ENCODE results near the gene DGCR6. TPM values are rescaled to one million over a fixed set of nuclear protein-coding genes. Genes with fewer than 3 reads are reported as not detected.
"Not testable (repeated sequence)": the region's sequence is repeated elsewhere in the genome, so short reads cannot be mapped to it uniquely, and the experiment has no call there.

DGCR6 gene
- total RNA-seq, 2 experiments from 2014 or later, result 4.5 to 4.6 TPM

- intact Hi-C loops (cut with micrococcal nuclease; ENCODE audit: unreplicated experiment), result no loop called here
- CTCF ChIA-PET (ENCODE audit: unreplicated experiment), result no interaction called here
- POLR2A ChIA-PET, result no interaction called here
- Histone ChIP-seq H3K4me1 (ENCODE audit: insufficient read depth, low read length, poor library complexity, severe bottlenecking) (no peaks in the 10 kb centered on the region), H3K27ac (ENCODE audit: low read depth, low read length, poor library complexity, severe bottlenecking) (no peak overlapping the region), H2AFZ (ENCODE audit: low read length) (no peak overlapping the region), H3K79me2 (ENCODE audit: insufficient read depth, low read depth, low read length) (no peaks in the 10 kb centered on the region), H3K9me2 (ENCODE audit: insufficient read depth, low read length) (no peaks in the 10 kb centered on the region), H3K4me2 (ENCODE audit: low read length) (no peak overlapping the region), H3K4me3 (ENCODE audit: low read depth, low read length, poor library complexity, severe bottlenecking) (no peak overlapping the region), H3K9me3 (ENCODE audit: low read length) (no peaks in the 10 kb centered on the region), H3K36me3 (ENCODE audit: insufficient read depth, low read length) (no peaks in the 10 kb centered on the region), H4K20me1 (ENCODE audit: insufficient read depth, low read length) (no peaks in the 10 kb centered on the region)
- BruUV-seq (replicated peaks), result no TSS peak
- DNase-seq (ENCODE audit: low spot score), result no peak
- TF ChIP-seq CTCF (conservative IDR thresholded peaks at IDR 0.05; ENCODE audit: low read length), result no peak
- no peak for TF ChIP-seq EZH2phosphoT487 (IDR thresholded peaks at IDR 0.05; ENCODE audit: borderline replicate concordance, low read depth, low read length)
These were observed 26.0 kb downstream of the DGCR6 start for GRCh38 chr22:18931905-18932652.

GRCh38 chr22:18933914-18934313, 27.8 kb downstream of the DGCR6 start:
- Histone ChIP-seq H2AFZ (ENCODE audit: low read length) (no peak overlapping the region), H3K79me2 (ENCODE audit: insufficient read depth, low read depth, low read length) (no peaks in the 10 kb centered on the region), H3K9me2 (ENCODE audit: insufficient read depth, low read length) (no peaks in the 10 kb centered on the region), H3K4me2 (ENCODE audit: low read length) (no peak overlapping the region), H3K27ac (ENCODE audit: low read depth, low read length, poor library complexity, severe bottlenecking) (no peak overlapping the region), H3K4me3 (ENCODE audit: low read depth, low read length, poor library complexity, severe bottlenecking) (no peak overlapping the region), H3K9me3 (ENCODE audit: low read length) (no peaks in the 10 kb centered on the region), H3K36me3 (ENCODE audit: insufficient read depth, low read length) (no peaks in the 10 kb centered on the region), H4K20me1 (ENCODE audit: insufficient read depth, low read length) (no peaks in the 10 kb centered on the region), H3K4me1 (ENCODE audit: insufficient read depth, low read length, poor library complexity, severe bottlenecking) (no peaks in the 10 kb centered on the region)
- POLR2A ChIA-PET, result no interaction called here
- TF ChIP-seq EZH2phosphoT487 (IDR thresholded peaks at IDR 0.05; ENCODE audit: borderline replicate concordance, low read depth, low read length) (no peak), CTCF (conservative IDR thresholded peaks at IDR 0.05; ENCODE audit: low read length) (no peak)
- intact Hi-C loops (cut with micrococcal nuclease; ENCODE audit: unreplicated experiment), result no loop called here
- no peak for DNase-seq (ENCODE audit: low spot score)
- BruUV-seq (replicated peaks), result no TSS peak
- CTCF ChIA-PET (ENCODE audit: unreplicated experiment), result no interaction called here

- CTCF ChIA-PET (ENCODE audit: unreplicated experiment); H4K20me1 ChIP-seq (ENCODE audit: insufficient read depth, low read length); H3K4me1 ChIP-seq (ENCODE audit: insufficient read depth, low read length, poor library complexity, severe bottlenecking); intact Hi-C loops (cut with micrococcal nuclease; ENCODE audit: unreplicated experiment); BruUV-seq (replicated peaks); POLR2A ChIA-PET; H3K9me3 ChIP-seq (ENCODE audit: low read length); H3K27ac ChIP-seq (ENCODE audit: low read depth, low read length, poor library complexity, severe bottlenecking); H3K4me2 ChIP-seq (ENCODE audit: low read length); DNase-seq (ENCODE audit: low spot score); H3K36me3 ChIP-seq (ENCODE audit: insufficient read depth, low read length); H3K9me2 ChIP-seq (ENCODE audit: insufficient read depth, low read length); H2AFZ ChIP-seq (ENCODE audit: low read length); H3K4me3 ChIP-seq (ENCODE audit: low read depth, low read length, poor library complexity, severe bottlenecking); H3K79me2 ChIP-seq (ENCODE audit: insufficient read depth, low read depth, low read length): not testable (repeated sequence)
These were observed 28.6 kb downstream of the DGCR6 start for GRCh38 chr22:18934688-18935087.
